Endodermal cell (in vitro differentiated cells): ENCODE measurements around the gene RGS16. TPM values are rescaled to one million over a fixed set of nuclear protein-coding genes. Genes with fewer than 3 reads are reported as not detected.

Source experiments
- DNase-seq: peaks from one replicate; pipeline ENCODE4 v3.0.0-alpha.2; 2017
- H3K27ac ChIP-seq: 2 replicates; pipeline ENCODE4 v1.5.1; 2013; ENCODE audit warnings: mild to moderate bottlenecking, low read depth, low read length, moderate library complexity
- H3K27me3 ChIP-seq: 2 replicates; pipeline ENCODE4 v1.6.1; 2013; ENCODE audit warnings: mild to moderate bottlenecking, low read length, moderate library complexity; ENCODE audit not compliant: insufficient read depth, control insufficient read depth, poor library complexity, severe bottlenecking
- H3K36me3 ChIP-seq: 2 replicates; pipeline ENCODE4 v1.7.0; 2013; ENCODE audit warnings: mild to moderate bottlenecking, low read length, moderate library complexity; ENCODE audit not compliant: control insufficient read depth, insufficient read depth
- H3K4me1 ChIP-seq: one replicate; pipeline ENCODE4 v1.7.0; 2013; ENCODE audit warnings: low read length; ENCODE audit not compliant: control insufficient read depth, insufficient read depth
- H3K4me3 ChIP-seq: 2 replicates; pipeline ENCODE4 v1.5.1; 2013; ENCODE audit warnings: mild to moderate bottlenecking, low read length, moderate library complexity
- H3K9ac ChIP-seq: 2 replicates; pipeline ENCODE4 v1.6.1; 2013; ENCODE audit warnings: mild to moderate bottlenecking, low read length, moderate library complexity; ENCODE audit not compliant: poor library complexity, severe bottlenecking; ENCODE audit errors: extremely low read depth
- H3K9me3 ChIP-seq: 2 replicates; pipeline ENCODE4 v1.6.1; 2013; ENCODE audit warnings: mild to moderate bottlenecking, low read length, moderate library complexity; ENCODE audit not compliant: control insufficient read depth
- H3K27ac Mint-ChIP-seq: 2 replicates; pipeline ENCODE4 v1.8.0; 2020; ENCODE audit warnings: mixed read lengths
- H3K27me3 Mint-ChIP-seq: 2 replicates; pipeline ENCODE4 v1.8.0; 2021; ENCODE audit warnings: mild to moderate bottlenecking, mixed read lengths; ENCODE audit not compliant: insufficient read depth
- H3K36me3 Mint-ChIP-seq: 2 replicates; pipeline ENCODE4 v1.8.0; 2020; ENCODE audit warnings: low read depth, mixed read lengths
- H3K4me1 Mint-ChIP-seq: 2 replicates; pipeline ENCODE4 v1.8.0; 2020; ENCODE audit warnings: mixed read lengths
- H3K4me3 Mint-ChIP-seq: 2 replicates; pipeline ENCODE4 v1.8.0; 2020; ENCODE audit warnings: mild to moderate bottlenecking, moderate library complexity, mixed read lengths
- H3K9me3 Mint-ChIP-seq: 2 replicates; pipeline ENCODE4 v1.8.0; 2020; ENCODE audit warnings: mild to moderate bottlenecking, mixed read lengths
- CTCF ChIP-seq: fragments of 200-600 bp; sonication (generic); conservative IDR thresholded peaks from 2 replicates; pipeline ENCODE4 v1.5.0; 2021; ENCODE audit warnings: antibody characterized with exemption, mild to moderate bottlenecking
- whole genome bisulfite sequencing, 2 experiments: methylation state at CpG; one replicate each; pipeline versions ENCODE4 v1.1.5 to v1.1.7; 2013; ENCODE audit warnings: missing lambda C conversion rate in 2 of 2, mixed read lengths in 1 of 2; ENCODE audit not compliant: insufficient coverage in 1 of 2, insufficient read length in 1 of 2; 5-methylcytosine and 5-hydroxymethylcytosine counted together
- total RNA-seq, 2 donors: library from RNA; stranded (reverse); fragmentation: NEBNext Ultra II Directional in 1 of 2; extraction: Animal tissue kit (Norgen Biotek cat#: 25700) in 1 of 2; gene quantifications; 2 replicates in 1 of 2; 3 replicates in 1 of 2; pipeline ENCODE4 v1.2.1, GENCODE V29; 2021

The RGS16 gene
- total RNA-seq, 2 donors from 2014 or later: 14.8 to 19.4 TPM

GRCh38 chr1:182620924-182621585 is 16.9 kb upstream of the RGS16 start:
- Mint-ChIP-seq H3K9me3 (no peaks in the 10 kb centered on the region), H3K36me3 (no peaks in the 10 kb centered on the region), H3K27ac (no peak overlapping the region), H3K27me3 (no peaks in the 10 kb centered on the region), H3K4me1 (peaks cover 25% of the 10 kb centered on the region), H3K4me3 (no peak overlapping the region)
- H3K36me3 ChIP-seq: no peaks in the 10 kb centered on the region
- no peak overlapping the region for H3K27ac ChIP-seq
- no peak overlapping the region for H3K9ac ChIP-seq
- peaks cover 7% of the 10 kb centered on the region for H3K4me1 ChIP-seq
- no peak for DNase-seq
- H3K9me3 ChIP-seq: peaks cover 6% of the 10 kb centered on the region
- no peak for TF ChIP-seq CTCF
- no peak overlapping the region for H3K4me3 ChIP-seq
- H3K27me3 ChIP-seq: no peaks in the 10 kb centered on the region

GRCh38 chr1:182617734-182618351 is 13.7 kb upstream of the RGS16 start:
- peak; percentile 74 for DNase-seq
- H3K27ac Mint-ChIP-seq: no peak overlapping the region
- H3K4me3 Mint-ChIP-seq: no peak overlapping the region
- peaks cover 48% of the 10 kb centered on the region for H3K4me1 Mint-ChIP-seq
- no peaks in the 10 kb centered on the region for H3K27me3 Mint-ChIP-seq
- no peaks in the 10 kb centered on the region for H3K27me3 ChIP-seq
- H3K4me3 ChIP-seq: no peak overlapping the region
- no peaks in the 10 kb centered on the region for H3K9me3 Mint-ChIP-seq
- H3K36me3 Mint-ChIP-seq: no peaks in the 10 kb centered on the region
- H3K27ac ChIP-seq: peak overlapping the region; percentile 21
- TF ChIP-seq CTCF: no peak
- H3K4me1 ChIP-seq: peaks cover 15% of the 10 kb centered on the region
- 35 to 39% methylated on average over 5 to 6 of the region's 6 CpGs for WGBS, 2 experiments
- H3K9ac ChIP-seq: no peak overlapping the region
- H3K36me3 ChIP-seq: no peaks in the 10 kb centered on the region
- peaks cover 6% of the 10 kb centered on the region for H3K9me3 ChIP-seq

- Mint-ChIP-seq H3K9me3 (no peaks in the 10 kb centered on the region), H3K27me3 (no peaks in the 10 kb centered on the region), H3K36me3 (no peaks in the 10 kb centered on the region), H3K27ac (peak overlapping the region; percentile 13), H3K4me1 (peaks cover 56% of the 10 kb centered on the region), H3K4me3 (peak overlapping the region; percentile 61)
- no peaks in the 10 kb centered on the region for H3K36me3 ChIP-seq
- H3K27ac ChIP-seq: no peak overlapping the region
- H3K9ac ChIP-seq: no peak overlapping the region
- H3K9me3 ChIP-seq: peaks cover 6% of the 10 kb centered on the region
- 30 to 53% methylated on average over 1 to 4 of the region's 4 CpGs for WGBS, 2 experiments
- H3K27me3 ChIP-seq: no peaks in the 10 kb centered on the region
- peaks cover 19% of the 10 kb centered on the region for H3K4me1 ChIP-seq
- H3K4me3 ChIP-seq: no peak overlapping the region
- peak; percentile 3 for TF ChIP-seq CTCF
- no peak for DNase-seq
These were observed 12.8 kb upstream of the RGS16 start for GRCh38 chr1:182617014-182617429.
